HepG2 (cell line): ENCODE data around the gene SESN2. TPM values are rescaled to one million over a fixed set of nuclear protein-coding genes. Genes with fewer than 3 reads are reported as not detected.

ENCODE experiments used
- AGO1 ChIP-seq: fragments of 200-400 bp; formaldehyde crosslinking; IDR thresholded peaks from 2 replicates; pipeline ENCODE4 v1.6.1; 2017; ENCODE audit warnings: mild to moderate bottlenecking, low read depth, low read length, moderate library complexity; ENCODE audit not compliant: poor library complexity, severe bottlenecking
- ATF1 ChIP-seq: IDR thresholded peaks from 2 replicates; pipeline ENCODE4 v1.6.1; 2016; ENCODE audit warnings: mild to moderate bottlenecking, control low read depth
- CBX5 ChIP-seq: sonication (generic); formaldehyde crosslinking; IDR thresholded peaks from 2 replicates; pipeline ENCODE4 v1.4.0; 2020; ENCODE audit warnings: missing genetic modification reagents, borderline replicate concordance
- CTCF ChIP-seq: sonication (generic); formaldehyde crosslinking; IDR thresholded peaks from 2 replicates; pipeline ENCODE4 v1.5.0; 2020; ENCODE audit warnings: mild to moderate bottlenecking, missing genetic modification reagents, moderate library complexity
- E2F2 ChIP-seq: sonication (generic); formaldehyde crosslinking; IDR thresholded peaks from 2 replicates; pipeline ENCODE4 v1.4.0; 2020; ENCODE audit warnings: missing genetic modification reagents, borderline replicate concordance
- HNF4A ChIP-seq: sonication (generic); formaldehyde crosslinking; IDR thresholded peaks from 2 replicates; pipeline ENCODE4 v1.4.0; 2020; ENCODE audit warnings: missing genetic modification reagents
- ISX ChIP-seq: sonication (generic); formaldehyde crosslinking; conservative IDR thresholded peaks from 2 replicates; pipeline ENCODE4 v1.5.0; 2020; ENCODE audit warnings: missing genetic modification reagents
- KDM1A ChIP-seq: IDR thresholded peaks from 2 replicates; pipeline ENCODE4 v1.6.1; 2016; ENCODE audit warnings: missing compliant biosample characterization
- MAFF ChIP-seq: IDR thresholded peaks from 2 replicates; pipeline ENCODE4 v1.6.1; 2011; ENCODE audit warnings: low read depth, low read length, improper control_type of control experiment
- MAFK ChIP-seq, 2 experiments: IDR thresholded peaks in 1 of 2; conservative IDR thresholded peaks in 1 of 2; 2 replicates each; pipeline ENCODE4 v1.6.1; 2011; ENCODE audit warnings: improper control_type of control experiment in 2 of 2, low read length in 2 of 2
- MEIS2 ChIP-seq: sonication (generic); formaldehyde crosslinking; IDR thresholded peaks from 2 replicates; pipeline ENCODE4 v1.9.0; 2021; ENCODE audit warnings: mild to moderate bottlenecking, missing genetic modification reagents
- NCOA1 ChIP-seq: sonication (generic); formaldehyde crosslinking; IDR thresholded peaks from 2 replicates; pipeline ENCODE4 v1.9.0; 2021; ENCODE audit warnings: missing genetic modification reagents
- PHB2 ChIP-seq: fragments of 450-650 bp; IDR thresholded peaks from 2 replicates; pipeline ENCODE4 v1.6.1; 2018; ENCODE audit not compliant: partially characterized antibody
- PHF8 ChIP-seq: sonication (generic); formaldehyde crosslinking; IDR thresholded peaks from 2 replicates; pipeline ENCODE4 v1.5.0; 2020; ENCODE audit warnings: missing genetic modification reagents
- RARG ChIP-seq: sonication (generic); formaldehyde crosslinking; IDR thresholded peaks from 2 replicates; pipeline ENCODE4 v1.4.0; 2020; ENCODE audit warnings: low read depth, mild to moderate bottlenecking, missing genetic modification reagents
- SMAD3 ChIP-seq: sonication (generic); formaldehyde crosslinking; IDR thresholded peaks from 2 replicates; pipeline ENCODE4 v1.4.0; 2020; ENCODE audit warnings: missing genetic modification reagents
- STAG1 ChIP-seq: sonication (generic); formaldehyde crosslinking; IDR thresholded peaks from 2 replicates; pipeline ENCODE4 v1.4.0; 2020; ENCODE audit warnings: missing genetic modification reagents
- ZBTB7B ChIP-seq: sonication (generic); formaldehyde crosslinking; IDR thresholded peaks from 2 replicates; pipeline ENCODE4 v1.4.0; 2020; ENCODE audit warnings: missing genetic modification reagents
- ZFP36L1 ChIP-seq: sonication (generic); formaldehyde crosslinking; IDR thresholded peaks from 2 replicates; pipeline ENCODE4 v1.8.0; 2022; ENCODE audit warnings: mild to moderate bottlenecking, missing genetic modification reagents, moderate library complexity
- ZFX ChIP-seq: sonication (generic); formaldehyde crosslinking; IDR thresholded peaks from 2 replicates; pipeline ENCODE4 v1.4.0; 2020; ENCODE audit warnings: mild to moderate bottlenecking, low read depth, missing genetic modification reagents, moderate library complexity
- ZNF350 ChIP-seq: sonication (generic); formaldehyde crosslinking; IDR thresholded peaks from 2 replicates; pipeline ENCODE4 v1.4.0; 2020; ENCODE audit warnings: mild to moderate bottlenecking, low read depth, missing genetic modification reagents, borderline replicate concordance
- ZNF367 ChIP-seq: sonication (generic); formaldehyde crosslinking; IDR thresholded peaks from 2 replicates; pipeline ENCODE4 v1.4.0; 2020; ENCODE audit warnings: missing genetic modification reagents, borderline replicate concordance
- ZNF382 ChIP-seq: sonication (generic); formaldehyde crosslinking; IDR thresholded peaks from 2 replicates; pipeline ENCODE4 v1.5.0; 2020; ENCODE audit warnings: missing genetic modification reagents, mild to moderate bottlenecking, borderline replicate concordance
- ZNF484 ChIP-seq: sonication (generic); formaldehyde crosslinking; IDR thresholded peaks from 2 replicates; pipeline ENCODE4 v1.5.1; 2020; ENCODE audit warnings: mild to moderate bottlenecking, low read depth, missing genetic modification reagents, borderline replicate concordance
- ZNF674 ChIP-seq: sonication (generic); formaldehyde crosslinking; IDR thresholded peaks from 2 replicates; pipeline ENCODE4 v1.5.0; 2020; ENCODE audit warnings: low read depth, mild to moderate bottlenecking, missing genetic modification reagents
- polyA plus RNA-seq, 8 experiments: library from polyadenylated mRNA; depleted of rRNA in 3 of 8; stranded (reverse) in 7 of 8; unstranded in 1 of 8; fragments of >200 nt; fragmentation: Illumina TruSeq in 4 of 8; extraction: Trizol in 4 of 8; gene quantifications; 2 replicates each; pipeline versions ENCODE4 v1.2.1 to v1.2.3, GENCODE V29; 2011 to 2016; ENCODE audit warnings: low read depth in 4 of 8, missing spikeins in 1 of 8, mixed read lengths in 1 of 8; ENCODE audit not compliant: insufficient read depth in 1 of 8
- total RNA-seq, 5 experiments: library from RNA; depleted of rRNA; stranded (reverse); fragments of >200 nt; fragmentation: Illumina TruSeq; extraction: Trizol; gene quantifications; 2 replicates each; pipeline ENCODE4 v1.2.3, GENCODE V29; 2016; ENCODE audit warnings: low read depth in 1 of 5
- TF ChIP-seq, protein P1 (sequence below): sonication (generic); formaldehyde crosslinking; IDR thresholded peaks from 2 replicates; pipeline ENCODE4 v1.4.0; 2020; ENCODE audit warnings: missing genetic modification reagents
- TF ChIP-seq, protein P2 (sequence below): sonication (generic); formaldehyde crosslinking; IDR thresholded peaks from 2 replicates; pipeline ENCODE4 v1.8.1; 2023; ENCODE audit warnings: missing genetic modification reagents, mild to moderate bottlenecking, borderline replicate concordance

SESN2 gene
- total and polyA plus RNA-seq, 2 of the 13 experiments (the other 11 are each of a cell fraction or from before 2014, with no cell fraction given) = 13.2 to 19.1 TPM

DNA sequence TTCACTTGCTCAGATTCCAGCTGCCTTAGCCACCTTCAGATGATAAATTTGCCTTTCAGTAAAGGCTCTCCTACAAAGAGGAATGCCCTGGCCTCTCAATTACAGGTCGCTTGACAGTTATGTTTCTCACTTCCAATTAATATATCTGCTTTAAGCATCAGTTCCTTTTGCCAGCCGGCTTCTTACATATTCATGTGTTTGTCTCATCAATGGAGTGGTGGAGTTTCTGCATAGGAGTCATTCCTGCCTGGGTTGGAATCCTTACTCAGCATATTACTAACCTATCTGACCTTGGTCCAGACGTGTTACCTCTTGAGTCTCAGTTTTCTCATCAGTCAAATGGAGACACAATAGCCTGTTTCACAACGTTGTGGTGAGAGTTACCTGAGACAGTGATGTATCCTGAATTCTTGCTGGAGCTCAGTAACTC, 9.4 kb upstream of the SESN2 start (continued):
- TF ChIP-seq, protein P1, sequence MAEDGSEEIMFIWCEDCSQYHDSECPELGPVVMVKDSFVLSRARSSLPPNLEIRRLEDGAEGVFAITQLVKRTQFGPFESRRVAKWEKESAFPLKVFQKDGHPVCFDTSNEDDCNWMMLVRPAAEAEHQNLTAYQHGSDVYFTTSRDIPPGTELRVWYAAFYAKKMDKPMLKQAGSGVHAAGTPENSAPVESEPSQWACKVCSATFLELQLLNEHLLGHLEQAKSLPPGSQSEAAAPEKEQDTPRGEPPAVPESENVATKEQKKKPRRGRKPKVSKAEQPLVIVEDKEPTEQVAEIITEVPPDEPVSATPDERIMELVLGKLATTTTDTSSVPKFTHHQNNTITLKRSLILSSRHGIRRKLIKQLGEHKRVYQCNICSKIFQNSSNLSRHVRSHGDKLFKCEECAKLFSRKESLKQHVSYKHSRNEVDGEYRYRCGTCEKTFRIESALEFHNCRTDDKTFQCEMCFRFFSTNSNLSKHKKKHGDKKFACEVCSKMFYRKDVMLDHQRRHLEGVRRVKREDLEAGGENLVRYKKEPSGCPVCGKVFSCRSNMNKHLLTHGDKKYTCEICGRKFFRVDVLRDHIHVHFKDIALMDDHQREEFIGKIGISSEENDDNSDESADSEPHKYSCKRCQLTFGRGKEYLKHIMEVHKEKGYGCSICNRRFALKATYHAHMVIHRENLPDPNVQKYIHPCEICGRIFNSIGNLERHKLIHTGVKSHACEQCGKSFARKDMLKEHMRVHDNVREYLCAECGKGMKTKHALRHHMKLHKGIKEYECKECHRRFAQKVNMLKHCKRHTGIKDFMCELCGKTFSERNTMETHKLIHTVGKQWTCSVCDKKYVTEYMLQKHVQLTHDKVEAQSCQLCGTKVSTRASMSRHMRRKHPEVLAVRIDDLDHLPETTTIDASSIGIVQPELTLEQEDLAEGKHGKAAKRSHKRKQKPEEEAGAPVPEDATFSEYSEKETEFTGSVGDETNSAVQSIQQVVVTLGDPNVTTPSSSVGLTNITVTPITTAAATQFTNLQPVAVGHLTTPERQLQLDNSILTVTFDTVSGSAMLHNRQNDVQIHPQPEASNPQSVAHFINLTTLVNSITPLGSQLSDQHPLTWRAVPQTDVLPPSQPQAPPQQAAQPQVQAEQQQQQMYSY (CRISPR knock-in tag) = no peak
- TF ChIP-seq ISX (CRISPR knock-in tag) (no peak), HNF4A (no peak), PHB2 (no peak), NCOA1 (CRISPR knock-in tag) (no peak), RARG (CRISPR knock-in tag) (no peak), AGO1 (no peak), CTCF (CRISPR knock-in tag) (no peak), MAFF (peak; percentile 93), ZNF484 (CRISPR knock-in tag) (no peak), ATF1 (CRISPR knock-in tag) (no peak), PHF8 (CRISPR knock-in tag) (no peak), ZNF674 (CRISPR knock-in tag) (no peak), MEIS2 (CRISPR knock-in tag) (no peak), ZBTB7B (CRISPR knock-in tag) (no peak), E2F2 (no peak), ZFP36L1 (no peak), ZNF382 (CRISPR knock-in tag) (no peak), ZNF367 (no peak), MAFK (conservative IDR thresholded peaks at IDR 0.05 in 1 of 2, IDR thresholded peaks at IDR 0.05 in 1 of 2; ENCODE audit: low read length in 2 of 2) (peak; percentile 94), STAG1 (CRISPR knock-in tag) (no peak), ZNF350 (CRISPR knock-in tag) (no peak), ZFX (CRISPR knock-in tag) (no peak), CBX5 (CRISPR knock-in tag) (no peak; the same call in 1 of the 2 replicates), KDM1A (CRISPR knock-in tag) (peak; percentile 96; the same call in 1 of the 2 replicates), SMAD3 (CRISPR knock-in tag) (0 out of 2 replicates have a peak, but pooled peaks have one; percentile 33)
- TF ChIP-seq, protein P2, sequence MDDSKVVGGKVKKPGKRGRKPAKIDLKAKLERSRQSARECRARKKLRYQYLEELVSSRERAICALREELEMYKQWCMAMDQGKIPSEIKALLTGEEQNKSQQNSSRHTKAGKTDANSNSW (CRISPR knock-in tag) = no peak
